Measurements from ENCODE around the gene FDCSP.
A peak's percentile ranks its signal among the peaks of the same experiment; 100 is the strongest.
"Not testable (repeated sequence)": the region's sequence is repeated elsewhere in the genome, so short reads cannot be mapped to it uniquely, and the experiment has no call there.

The FDCSP gene

GRCh38 chr4:70239884-70240591 is 14.1 kb downstream of the FDCSP start:
- H3K4me3 ChIP-seq (ENCODE audit: low read length) = no peak overlapping the region
- no peak for TF ChIP-seq CTCF (IDR thresholded peaks at IDR 0.05; ENCODE audit: insufficient read depth, low read depth, low read length, missing control alignments)
- no peak for DNase-seq (ENCODE audit: low read depth)

GRCh38 chr4:70242297-70242696 is 16.4 kb downstream of the FDCSP start, which contains the start of gene CSN3:
Gene CSN3 (plus strand): TSS chr4:70242597. CDS start chr4:70244820, 2,223 bp downstream.
- DNase-seq (ENCODE audit: low read depth); H3K4me3 ChIP-seq (ENCODE audit: low read length): not testable (repeated sequence)

- no peak for TF ChIP-seq CTCF (IDR thresholded peaks at IDR 0.05; ENCODE audit: insufficient read depth, low read depth, low read length, missing control alignments)
- H3K4me3 ChIP-seq (ENCODE audit: low read length) = no peak overlapping the region
- DNase-seq (ENCODE audit: low read depth) = no peak
Observed at GRCh38 chr4:70243091-70243490, 17.2 kb downstream of the FDCSP start.

- TF ChIP-seq CTCF (IDR thresholded peaks at IDR 0.05; ENCODE audit: insufficient read depth, low read depth, low read length, missing control alignments) = no peak
- no peak for DNase-seq (ENCODE audit: low read depth)
- no peak overlapping the region for H3K4me3 ChIP-seq (ENCODE audit: low read length)
Observed at GRCh38 chr4:70251250-70251944, 25.5 kb downstream of the FDCSP start.

GRCh38 chr4:70251945-70252277 is 26.0 kb downstream of the FDCSP start:
- no peak for TF ChIP-seq CTCF (IDR thresholded peaks at IDR 0.05; ENCODE audit: insufficient read depth, low read depth, low read length, missing control alignments)
- DNase-seq (ENCODE audit: low read depth) = no peak
- no peak overlapping the region for H3K4me3 ChIP-seq (ENCODE audit: low read length)

- DNase-seq (ENCODE audit: low read depth) = peak; percentile 21
- peak; percentile 26 for TF ChIP-seq CTCF (IDR thresholded peaks at IDR 0.05; ENCODE audit: insufficient read depth, low read depth, low read length, missing control alignments)
- no peak overlapping the region for H3K4me3 ChIP-seq (ENCODE audit: low read length)
Observed at GRCh38 chr4:70269674-70270073, 43.8 kb downstream of the FDCSP start.

GRCh38 chr4:70277121-70277520 is 51.2 kb downstream of the FDCSP start:
- no peak for TF ChIP-seq CTCF (IDR thresholded peaks at IDR 0.05; ENCODE audit: insufficient read depth, low read depth, low read length, missing control alignments)
- DNase-seq (ENCODE audit: low read depth) = no peak
- H3K4me3 ChIP-seq (ENCODE audit: low read length) = no peak overlapping the region
